Kidney epithelial cell (primary cell): ENCODE results near the gene PGAM5. TPM values are rescaled to one million over a fixed set of nuclear protein-coding genes. Genes with fewer than 3 reads are reported as not detected.

ENCODE experiments used
- DNase-seq: peaks from one replicate; pipeline ENCODE4 v3.0.0-alpha.2; 2010; ENCODE audit warnings: low read depth
- H3K27me3 ChIP-seq: 2 replicates; pipeline ENCODE4 v1.6.0; 2011; ENCODE audit warnings: low read length; ENCODE audit not compliant: control insufficient read depth, insufficient read depth
- H3K36me3 ChIP-seq: 2 replicates; pipeline ENCODE4 v1.5.1; 2011; ENCODE audit warnings: low read length; ENCODE audit not compliant: control insufficient read depth, insufficient read depth
- H3K4me3 ChIP-seq: 2 replicates; pipeline ENCODE4 v1.5.1; 2011; ENCODE audit warnings: low read depth, mild to moderate bottlenecking, control low read depth, low read length
- total RNA-seq: library from RNA; depleted of rRNA; stranded (reverse); fragments of >200 nt; gene quantifications from 2 replicates; pipeline ENCODE4 v1.2.3, GENCODE V29; 2015
- TF ChIP-seq, protein P1 (sequence below): IDR thresholded peaks from 2 replicates; pipeline ENCODE4 v1.5.1; 2011; ENCODE audit warnings: mild to moderate bottlenecking, moderate library complexity, low read length, control low read depth, inconsistent platforms; ENCODE audit not compliant: insufficient read depth, poor library complexity, severe bottlenecking

The PGAM5 gene
- total RNA-seq, 1 donor from 2014 or later, result 40.4 TPM

DNA sequence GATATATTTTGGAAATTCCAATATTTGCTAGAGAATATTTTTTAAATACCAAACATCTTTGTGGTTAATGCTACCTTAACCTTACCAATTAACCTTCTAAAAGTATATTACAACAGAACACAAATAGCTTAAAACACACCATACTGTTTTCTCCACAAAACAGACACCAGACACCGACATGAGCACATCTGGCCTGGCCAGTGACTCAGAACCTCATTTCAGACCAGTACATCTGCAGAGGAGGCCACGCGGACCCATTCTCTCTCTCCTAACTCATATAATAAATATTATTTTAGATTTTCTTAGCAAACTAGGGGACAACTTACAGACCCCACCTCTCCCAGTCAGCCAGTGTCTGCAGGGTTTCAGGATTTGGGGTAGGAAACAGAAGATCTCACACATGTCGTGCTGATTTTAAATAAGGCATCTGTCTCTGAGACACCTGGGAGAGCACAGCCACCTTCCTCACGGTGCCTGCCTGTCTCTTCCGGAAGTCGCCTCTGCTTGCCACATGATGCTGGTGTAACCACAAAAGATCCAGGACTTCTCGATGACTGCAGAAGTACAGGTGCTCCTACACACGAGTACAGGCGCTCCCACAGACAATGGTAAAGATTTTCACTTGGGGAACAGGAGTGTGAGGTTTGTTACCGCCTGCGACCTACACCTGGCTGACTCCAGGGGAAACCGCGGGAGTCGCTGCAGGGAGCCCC is 60.6 kb downstream of the PGAM5 start:
- no peak overlapping the region for H3K4me3 ChIP-seq
- no peaks in the 10 kb centered on the region for H3K27me3 ChIP-seq
- H3K36me3 ChIP-seq, result peaks cover 2% of the 10 kb centered on the region
- TF ChIP-seq, protein P1, sequence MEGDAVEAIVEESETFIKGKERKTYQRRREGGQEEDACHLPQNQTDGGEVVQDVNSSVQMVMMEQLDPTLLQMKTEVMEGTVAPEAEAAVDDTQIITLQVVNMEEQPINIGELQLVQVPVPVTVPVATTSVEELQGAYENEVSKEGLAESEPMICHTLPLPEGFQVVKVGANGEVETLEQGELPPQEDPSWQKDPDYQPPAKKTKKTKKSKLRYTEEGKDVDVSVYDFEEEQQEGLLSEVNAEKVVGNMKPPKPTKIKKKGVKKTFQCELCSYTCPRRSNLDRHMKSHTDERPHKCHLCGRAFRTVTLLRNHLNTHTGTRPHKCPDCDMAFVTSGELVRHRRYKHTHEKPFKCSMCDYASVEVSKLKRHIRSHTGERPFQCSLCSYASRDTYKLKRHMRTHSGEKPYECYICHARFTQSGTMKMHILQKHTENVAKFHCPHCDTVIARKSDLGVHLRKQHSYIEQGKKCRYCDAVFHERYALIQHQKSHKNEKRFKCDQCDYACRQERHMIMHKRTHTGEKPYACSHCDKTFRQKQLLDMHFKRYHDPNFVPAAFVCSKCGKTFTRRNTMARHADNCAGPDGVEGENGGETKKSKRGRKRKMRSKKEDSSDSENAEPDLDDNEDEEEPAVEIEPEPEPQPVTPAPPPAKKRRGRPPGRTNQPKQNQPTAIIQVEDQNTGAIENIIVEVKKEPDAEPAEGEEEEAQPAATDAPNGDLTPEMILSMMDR, result no peak
- DNase-seq, result no peak

Other genes with a start within 250 kb of the PGAM5 start
- 22.9 and 40.0 TPM in 2 replicates for gene FBRSL1, start 220.7 kb upstream of the PGAM5 start, total RNA-seq
- gene LRCOL1, start 100.3 kb upstream of the PGAM5 start, total RNA-seq, result not detected in 2 replicates
- not detected in 2 replicates for gene P2RX2, start 92.1 kb upstream of the PGAM5 start, total RNA-seq
- 11.2 and 15.1 TPM in 2 replicates for gene POLE, start 23.5 kb upstream of the PGAM5 start, total RNA-seq
- gene PXMP2, start 23.3 kb upstream of the PGAM5 start, total RNA-seq, result 34.8 and 37.2 TPM in 2 replicates
- 115 and 128 TPM in 2 replicates for gene ANKLE2, start 51.0 kb downstream of the PGAM5 start, total RNA-seq
- 73.2 and 79.1 TPM in 2 replicates for gene GOLGA3, start 118.0 kb downstream of the PGAM5 start, total RNA-seq
- 51.3 and 59.3 TPM in 2 replicates for gene CHFR, start 176.8 kb downstream of the PGAM5 start, total RNA-seq
- 6.6 and 14.4 TPM in 2 replicates for gene ZNF605, start 245.5 kb downstream of the PGAM5 start, total RNA-seq